ENCODE data around the gene PCDH9. TPM values are rescaled to one million over a fixed set of nuclear protein-coding genes. Genes with fewer than 3 reads are reported as not detected.

The PCDH9 gene
- total and polyA plus RNA-seq, 2 of the 4 experiments (the other 2 are of a cell fraction): 2.2 to 10.2 TPM

DNA sequence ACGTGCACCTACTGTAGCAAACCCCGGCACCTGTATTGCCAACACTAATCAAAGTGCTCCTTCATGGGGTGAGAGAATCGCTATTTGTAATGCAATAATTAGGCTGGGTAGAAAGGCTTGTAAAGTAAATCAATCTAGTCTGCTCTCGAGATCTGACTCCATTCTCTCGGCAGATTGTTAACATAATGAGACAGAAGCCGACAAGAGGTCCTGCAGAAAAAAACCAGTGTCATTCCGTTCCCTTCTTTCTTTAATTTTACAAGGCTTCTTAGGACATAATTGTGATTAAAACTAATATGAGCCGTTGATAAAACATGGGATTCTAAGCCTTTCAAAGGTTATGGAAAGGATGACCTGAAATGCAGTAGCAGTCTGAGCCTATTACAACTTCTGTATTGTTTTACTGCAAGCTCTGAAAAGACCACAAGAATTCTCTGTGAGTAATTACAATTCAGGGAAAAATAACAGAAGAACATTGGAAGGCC lies 530.0 kb downstream of the PCDH9 start:
- H3K27ac ChIP-seq (ENCODE audit: insufficient read depth, low read length): no peak overlapping the region
- no peak overlapping the region for H2BK20ac ChIP-seq (ENCODE audit: low read depth, low read length)
- no peak overlapping the region for H3K14ac ChIP-seq (replicated peaks; ENCODE audit: low read depth, low read length)
- in situ Hi-C loops (cut with MboI; ENCODE audit: low sequenced_read_pairs) (no loop called here), intact Hi-C loops (cut with micrococcal nuclease) (no loop called here), dilution Hi-C loops (cut with HindIII; ENCODE audit: low sequenced_read_pairs, unreplicated experiment) (no loop called here)
- ATAC-seq (ENCODE audit: low read depth): no peak
- H3K27me3 ChIP-seq (ENCODE audit: control insufficient read depth, insufficient read depth, low read length): no peaks in the 10 kb centered on the region
- TF ChIP-seq, protein P1, sequence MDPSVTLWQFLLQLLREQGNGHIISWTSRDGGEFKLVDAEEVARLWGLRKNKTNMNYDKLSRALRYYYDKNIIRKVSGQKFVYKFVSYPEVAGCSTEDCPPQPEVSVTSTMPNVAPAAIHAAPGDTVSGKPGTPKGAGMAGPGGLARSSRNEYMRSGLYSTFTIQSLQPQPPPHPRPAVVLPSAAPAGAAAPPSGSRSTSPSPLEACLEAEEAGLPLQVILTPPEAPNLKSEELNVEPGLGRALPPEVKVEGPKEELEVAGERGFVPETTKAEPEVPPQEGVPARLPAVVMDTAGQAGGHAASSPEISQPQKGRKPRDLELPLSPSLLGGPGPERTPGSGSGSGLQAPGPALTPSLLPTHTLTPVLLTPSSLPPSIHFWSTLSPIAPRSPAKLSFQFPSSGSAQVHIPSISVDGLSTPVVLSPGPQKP (IDR thresholded peaks at IDR 0.05; ENCODE audit: borderline replicate concordance, low read depth, low read length): no peak
- no peak for TF ChIP-seq NFE2L2 (IDR thresholded peaks at IDR 0.05; ENCODE audit: low read depth, low read length)
- DNase-seq: no peak
- H3K79me1 ChIP-seq (ENCODE audit: low read depth in 1 of 2, low read length in 2 of 2): no peaks in the 10 kb centered on the region
- no peak overlapping the region for H2BK5ac ChIP-seq (ENCODE audit: low read depth, low read length, poor library complexity, severe bottlenecking)
- no TSS peak for BruUV-seq (replicated peaks)
- no peak overlapping the region for H2BK120ac ChIP-seq (ENCODE audit: low read depth, low read length)
- no peak overlapping the region for H4K5ac ChIP-seq (ENCODE audit: low read depth, low read length)
- H3K4me1 ChIP-seq (ENCODE audit: control insufficient read depth, insufficient read depth, low read length): no peaks in the 10 kb centered on the region
- no peak overlapping the region for H2AFZ ChIP-seq (replicated peaks; ENCODE audit: low read length, poor library complexity)
- CTCF ChIA-PET: interaction anchor here (0.6 kb wide), 1 partner anchor 739 kb away, joined by 4 read pairs; no protein-coding TSS in a partner anchor
- no CpG with 5 or more reads among the region's 8 CpGs for WGBS, 2 experiments (ENCODE audit: extremely low coverage in 2 of 2, insufficient read length in 1 of 2)
- no peaks in the 10 kb centered on the region for H3K36me3 ChIP-seq (ENCODE audit: control insufficient read depth, insufficient read depth, low read length)
- H3K4me2 ChIP-seq (ENCODE audit: low read depth, low read length): no peak overlapping the region
- no peak overlapping the region for H3K56ac ChIP-seq (ENCODE audit: extremely low read depth, insufficient read depth, low read length)
- no peak overlapping the region for H3K4ac ChIP-seq (ENCODE audit: low read depth, low read length)
- POLR2A ChIA-PET (ENCODE audit: unreplicated experiment): no interaction called here
- H2BK15ac ChIP-seq (ENCODE audit: low read depth, low read length): no peak overlapping the region
- no peak overlapping the region for H3K4me3 ChIP-seq (ENCODE audit: insufficient read depth, low read depth, low read length)
- no peak overlapping the region for H3K18ac ChIP-seq (ENCODE audit: low read depth, low read length)
- no peak overlapping the region for H4K8ac ChIP-seq (ENCODE audit: low read depth in 2 of 2, low read length in 2 of 2)
- no peaks in the 10 kb centered on the region for H3K9me1 ChIP-seq (ENCODE audit: insufficient read depth, low read length)
- no peaks in the 10 kb centered on the region for H4K20me1 ChIP-seq (ENCODE audit: insufficient read depth, low read length)
- H3K23ac ChIP-seq (ENCODE audit: low read depth, low read length): no peak overlapping the region
- no peak overlapping the region for H4K91ac ChIP-seq (ENCODE audit: insufficient read depth, low read depth, low read length)
- H2AK5ac ChIP-seq (ENCODE audit: low read depth, low read length): no peak overlapping the region
- H2AK9ac ChIP-seq (replicated peaks; ENCODE audit: low read depth, low read length, poor library complexity): no peak overlapping the region
- no peaks in the 10 kb centered on the region for H3K9me3 ChIP-seq (ENCODE audit: control insufficient read depth, insufficient read depth, low read length)
- no peak overlapping the region for H3K9ac ChIP-seq (ENCODE audit: low read depth, low read length)

All from IMR-90 (cell line).